Mammary epithelial cell (primary cell): Measurements from ENCODE around the gene ZBTB8A.
A peak's percentile ranks its signal among the peaks of the same experiment; 100 is the strongest.

Experiments
- CTCF ChIP-seq, 2 donors: IDR thresholded peaks in 1 of 2; conservative IDR thresholded peaks in 1 of 2; 2 replicates each; pipeline ENCODE4 v1.5.1; 2011 to 2012; ENCODE audit warnings: inconsistent platforms in 2 of 2, low read length in 2 of 2, mild to moderate bottlenecking in 2 of 2, control low read depth in 1 of 2, low read depth in 1 of 2; ENCODE audit not compliant: insufficient read depth in 1 of 2; ENCODE audit errors: extremely low read depth in 1 of 2
- EZH2 ChIP-seq: IDR thresholded peaks from 2 replicates; pipeline ENCODE4 v1.6.1; 2012; ENCODE audit warnings: low read length, inconsistent platforms, borderline replicate concordance

GRCh38 chr1:32619701-32620485 lies 80.7 kb downstream of the ZBTB8A start:
- TF ChIP-seq CTCF (conservative IDR thresholded peaks at IDR 0.05 in 1 of 2, IDR thresholded peaks at IDR 0.05 in 1 of 2; ENCODE audit: extremely low read depth in 1 of 2, insufficient read depth in 1 of 2, low read depth in 1 of 2, low read length in 2 of 2) (peak in 1 of 2 donors; percentile 20), EZH2 (no peak)
